ENCODE results near the gene TMEM132D.

The TMEM132D gene

GRCh38 chr12:129186952-129187351, 716.9 kb downstream of the TMEM132D start:
- no peak overlapping the region for H3K4me3 ChIP-seq (ENCODE audit: low read length)
- no peak for DNase-seq (ENCODE audit: low read depth)
- TF ChIP-seq CTCF (conservative IDR thresholded peaks at IDR 0.05; ENCODE audit: low read depth, low read length) = peak; percentile 20

- TF ChIP-seq CTCF (conservative IDR thresholded peaks at IDR 0.05; ENCODE audit: low read depth, low read length) = no peak
- no peak for DNase-seq (ENCODE audit: low read depth)
- no peak overlapping the region for H3K4me3 ChIP-seq (ENCODE audit: low read length)
Measured at GRCh38 chr12:129185855-129186254, 718.0 kb downstream of the TMEM132D start.

- no peak for TF ChIP-seq CTCF (conservative IDR thresholded peaks at IDR 0.05; ENCODE audit: low read depth, low read length)
- no peak for DNase-seq (ENCODE audit: low read depth)
- H3K4me3 ChIP-seq (ENCODE audit: low read length) = no peak overlapping the region
Measured at GRCh38 chr12:129184127-129184928, 719.5 kb downstream of the TMEM132D start.

GRCh38 chr12:129179941-129180553, 723.8 kb downstream of the TMEM132D start:
- no peak for DNase-seq (ENCODE audit: low read depth)
- no peak for TF ChIP-seq CTCF (conservative IDR thresholded peaks at IDR 0.05; ENCODE audit: low read depth, low read length)
- H3K4me3 ChIP-seq (ENCODE audit: low read length) = no peak overlapping the region

GRCh38 chr12:129169928-129170327, 733.9 kb downstream of the TMEM132D start:
- no peak overlapping the region for H3K4me3 ChIP-seq (ENCODE audit: low read length)
- DNase-seq (ENCODE audit: low read depth) = no peak
- TF ChIP-seq CTCF (conservative IDR thresholded peaks at IDR 0.05; ENCODE audit: low read depth, low read length) = no peak

- H3K4me3 ChIP-seq (ENCODE audit: low read length) = no peak overlapping the region
- no peak for TF ChIP-seq CTCF (conservative IDR thresholded peaks at IDR 0.05; ENCODE audit: low read depth, low read length)
- DNase-seq (ENCODE audit: low read depth) = no peak
Measured at GRCh38 chr12:129163861-129164260, 740.0 kb downstream of the TMEM132D start.

GRCh38 chr12:129163461-129163860, 740.4 kb downstream of the TMEM132D start:
- TF ChIP-seq CTCF (conservative IDR thresholded peaks at IDR 0.05; ENCODE audit: low read depth, low read length) = no peak

More at GRCh38 chr12:129163461-129163860, 740.4 kb downstream of the TMEM132D start:
- no peak for DNase-seq (ENCODE audit: low read depth)
- H3K4me3 ChIP-seq (ENCODE audit: low read length) = no peak overlapping the region

Measured in retinal pigment epithelial cell (primary cell).